ENCODE measurements around the gene SLC7A10.

SLC7A10 gene

GRCh38 chr19:33171916-33172359 is 53.7 kb downstream of the SLC7A10 start:
- no peak for DNase-seq
- H2BK5ac ChIP-seq (ENCODE audit: low read depth, low read length, poor library complexity), result no peak overlapping the region
- H2BK120ac ChIP-seq (ENCODE audit: insufficient read depth, low read length, poor library complexity), result no peak overlapping the region
- no peaks in the 10 kb centered on the region for H3K36me3 ChIP-seq (ENCODE audit: control insufficient read depth in 1 of 2, insufficient read depth in 2 of 2, low read length in 2 of 2)
- no peak overlapping the region for H3K18ac ChIP-seq (ENCODE audit: low read length)
- peaks cover 3 to 6% of the 10 kb centered on the region in 2 experiments for H3K4me1 ChIP-seq (ENCODE audit: control insufficient read depth in 1 of 2, insufficient read depth in 2 of 2, low read length in 2 of 2)
- no peak overlapping the region for H3K4me2 ChIP-seq (ENCODE audit: low read length)
- H3K14ac ChIP-seq (ENCODE audit: low read length), result no peak overlapping the region
- no peak overlapping the region for H4K8ac ChIP-seq (ENCODE audit: low read depth, low read length)
- no peak overlapping the region for H4K91ac ChIP-seq (ENCODE audit: low read depth, low read length)
- no peak overlapping the region for H3K9ac ChIP-seq (ENCODE audit: low read length)
- H3K4me3 ChIP-seq (ENCODE audit: low read depth, low read length), result no peak overlapping the region
- H3K23ac ChIP-seq (ENCODE audit: low read length), result no peak overlapping the region
- no peak overlapping the region for H4K12ac ChIP-seq (ENCODE audit: low read depth, low read length)
- H2AFZ ChIP-seq (ENCODE audit: insufficient read depth, low read length, poor library complexity), result no peak overlapping the region
- H3K79me2 ChIP-seq (ENCODE audit: control insufficient read depth, insufficient read depth, low read length, poor library complexity), result peaks cover 4% of the 10 kb centered on the region
- H3K4ac ChIP-seq (ENCODE audit: low read depth, low read length), result no peak overlapping the region
- no peak overlapping the region for H2AK5ac ChIP-seq (ENCODE audit: low read length)
- H3K27me3 ChIP-seq (ENCODE audit: insufficient read depth, low read length), result no peaks in the 10 kb centered on the region
- no CpG with 5 or more reads among the region's 6 CpGs for WGBS (ENCODE audit: extremely low coverage, insufficient coverage, insufficient read length)
- no peak overlapping the region for H3K27ac ChIP-seq (ENCODE audit: low read depth, low read length)
- peaks cover 5% of the 10 kb centered on the region for H3K79me1 ChIP-seq (ENCODE audit: low read length)
- H2BK12ac ChIP-seq (ENCODE audit: low read length), result no peak overlapping the region
- H3K9me3 ChIP-seq (ENCODE audit: insufficient read depth, low read depth, low read length), result no peaks in the 10 kb centered on the region

GRCh38 chr19:33171222-33171795 is 54.3 kb downstream of the SLC7A10 start:
- H3K27ac ChIP-seq (ENCODE audit: low read depth, low read length), result no peak overlapping the region
- no peak overlapping the region for H2BK12ac ChIP-seq (ENCODE audit: low read length)
- no peaks in the 10 kb centered on the region for H3K36me3 ChIP-seq (ENCODE audit: control insufficient read depth in 1 of 2, insufficient read depth in 2 of 2, low read length in 2 of 2)
- H3K4me3 ChIP-seq (ENCODE audit: low read depth, low read length), result no peak overlapping the region
- H2AK5ac ChIP-seq (ENCODE audit: low read length), result no peak overlapping the region
- no CpG with 5 or more reads among the region's 1 CpG for WGBS (ENCODE audit: extremely low coverage, insufficient coverage, insufficient read length)
- H3K79me1 ChIP-seq (ENCODE audit: low read length), result peaks cover under 1% of the 10 kb centered on the region
- H3K4me2 ChIP-seq (ENCODE audit: low read length), result no peak overlapping the region
- H3K79me2 ChIP-seq (ENCODE audit: control insufficient read depth, insufficient read depth, low read length, poor library complexity), result peaks cover under 1% of the 10 kb centered on the region
- no peak overlapping the region for H4K91ac ChIP-seq (ENCODE audit: low read depth, low read length)
- no peak overlapping the region for H2AFZ ChIP-seq (ENCODE audit: insufficient read depth, low read length, poor library complexity)
- no peak overlapping the region for H3K23ac ChIP-seq (ENCODE audit: low read length)
- H3K9me3 ChIP-seq (ENCODE audit: insufficient read depth, low read depth, low read length), result no peaks in the 10 kb centered on the region
- no peak overlapping the region for H3K4ac ChIP-seq (ENCODE audit: low read depth, low read length)
- H4K12ac ChIP-seq (ENCODE audit: low read depth, low read length), result no peak overlapping the region
- no peak overlapping the region for H3K14ac ChIP-seq (ENCODE audit: low read length)
- no peak for DNase-seq
- H3K18ac ChIP-seq (ENCODE audit: low read length), result no peak overlapping the region
- no peak overlapping the region for H2BK5ac ChIP-seq (ENCODE audit: low read depth, low read length, poor library complexity)
- H3K9ac ChIP-seq (ENCODE audit: low read length), result no peak overlapping the region
- no peaks in the 10 kb centered on the region for H3K27me3 ChIP-seq (ENCODE audit: insufficient read depth, low read length)
- peaks cover 3 to 6% of the 10 kb centered on the region in 2 experiments for H3K4me1 ChIP-seq (ENCODE audit: control insufficient read depth in 1 of 2, insufficient read depth in 2 of 2, low read length in 2 of 2)
- no peak overlapping the region for H2BK120ac ChIP-seq (ENCODE audit: insufficient read depth, low read length, poor library complexity)
- H4K8ac ChIP-seq (ENCODE audit: low read depth, low read length), result no peak overlapping the region

GRCh38 chr19:33168528-33168927 is 57.1 kb downstream of the SLC7A10 start:
- no peaks in the 10 kb centered on the region for H3K4me1 ChIP-seq (ENCODE audit: control insufficient read depth in 1 of 2, insufficient read depth in 2 of 2, low read length in 2 of 2)
- no peak overlapping the region for H4K12ac ChIP-seq (ENCODE audit: low read depth, low read length)
- no peak overlapping the region for H3K9ac ChIP-seq (ENCODE audit: low read length)
- H2BK12ac ChIP-seq (ENCODE audit: low read length), result no peak overlapping the region
- no peaks in the 10 kb centered on the region for H3K36me3 ChIP-seq (ENCODE audit: control insufficient read depth in 1 of 2, insufficient read depth in 2 of 2, low read length in 2 of 2)
- H3K9me3 ChIP-seq (ENCODE audit: insufficient read depth, low read depth, low read length), result no peaks in the 10 kb centered on the region
- no peak overlapping the region for H3K14ac ChIP-seq (ENCODE audit: low read length)
- H3K27me3 ChIP-seq (ENCODE audit: insufficient read depth, low read length), result no peaks in the 10 kb centered on the region
- no peak overlapping the region for H4K8ac ChIP-seq (ENCODE audit: low read depth, low read length)
- no peak overlapping the region for H4K91ac ChIP-seq (ENCODE audit: low read depth, low read length)
- H3K4ac ChIP-seq (ENCODE audit: low read depth, low read length), result no peak overlapping the region
- H2BK5ac ChIP-seq (ENCODE audit: low read depth, low read length, poor library complexity), result no peak overlapping the region
- no CpG with 5 or more reads among the region's 1 CpG for WGBS (ENCODE audit: extremely low coverage, insufficient coverage, insufficient read length)
- no peak overlapping the region for H3K27ac ChIP-seq (ENCODE audit: low read depth, low read length)
- no peaks in the 10 kb centered on the region for H3K79me1 ChIP-seq (ENCODE audit: low read length)
- no peak overlapping the region for H2AFZ ChIP-seq (ENCODE audit: insufficient read depth, low read length, poor library complexity)
- no peak overlapping the region for H3K23ac ChIP-seq (ENCODE audit: low read length)
- H3K4me3 ChIP-seq (ENCODE audit: low read depth, low read length), result no peak overlapping the region
- H2BK120ac ChIP-seq (ENCODE audit: insufficient read depth, low read length, poor library complexity), result no peak overlapping the region
- H3K79me2 ChIP-seq (ENCODE audit: control insufficient read depth, insufficient read depth, low read length, poor library complexity), result no peaks in the 10 kb centered on the region
- no peak for DNase-seq
- H3K4me2 ChIP-seq (ENCODE audit: low read length), result no peak overlapping the region
- no peak overlapping the region for H2AK5ac ChIP-seq (ENCODE audit: low read length)
- no peak overlapping the region for H3K18ac ChIP-seq (ENCODE audit: low read length)

GRCh38 chr19:33167438-33167837 is 58.2 kb downstream of the SLC7A10 start:
- no peaks in the 10 kb centered on the region for H3K79me2 ChIP-seq (ENCODE audit: control insufficient read depth, insufficient read depth, low read length, poor library complexity)
- H3K23ac ChIP-seq (ENCODE audit: low read length), result no peak overlapping the region
- H2BK120ac ChIP-seq (ENCODE audit: insufficient read depth, low read length, poor library complexity), result no peak overlapping the region
- H3K4me3 ChIP-seq (ENCODE audit: low read depth, low read length), result no peak overlapping the region
- H4K91ac ChIP-seq (ENCODE audit: low read depth, low read length), result no peak overlapping the region
- H3K4me1 ChIP-seq (ENCODE audit: control insufficient read depth in 1 of 2, insufficient read depth in 2 of 2, low read length in 2 of 2), result no peaks in the 10 kb centered on the region
- no peak overlapping the region for H3K4ac ChIP-seq (ENCODE audit: low read depth, low read length)
- H3K27me3 ChIP-seq (ENCODE audit: insufficient read depth, low read length), result no peaks in the 10 kb centered on the region
- H3K27ac ChIP-seq (ENCODE audit: low read depth, low read length), result no peak overlapping the region
- H2AK5ac ChIP-seq (ENCODE audit: low read length), result no peak overlapping the region
- no peaks in the 10 kb centered on the region for H3K79me1 ChIP-seq (ENCODE audit: low read length)
- H3K4me2 ChIP-seq (ENCODE audit: low read length), result no peak overlapping the region
- no peak overlapping the region for H4K12ac ChIP-seq (ENCODE audit: low read depth, low read length)
- no peaks in the 10 kb centered on the region for H3K9me3 ChIP-seq (ENCODE audit: insufficient read depth, low read depth, low read length)
- DNase-seq, result no peak
- no peak overlapping the region for H3K9ac ChIP-seq (ENCODE audit: low read length)
- H2BK5ac ChIP-seq (ENCODE audit: low read depth, low read length, poor library complexity), result no peak overlapping the region
- no peak overlapping the region for H2AFZ ChIP-seq (ENCODE audit: insufficient read depth, low read length, poor library complexity)
- no peak overlapping the region for H3K18ac ChIP-seq (ENCODE audit: low read length)
- H3K14ac ChIP-seq (ENCODE audit: low read length), result no peak overlapping the region
- no peak overlapping the region for H4K8ac ChIP-seq (ENCODE audit: low read depth, low read length)
- no peaks in the 10 kb centered on the region for H3K36me3 ChIP-seq (ENCODE audit: control insufficient read depth in 1 of 2, insufficient read depth in 2 of 2, low read length in 2 of 2)
- no peak overlapping the region for H2BK12ac ChIP-seq (ENCODE audit: low read length)
- WGBS (ENCODE audit: extremely low coverage, insufficient coverage, insufficient read length), result no CpG with 5 or more reads among the region's 1 CpG

Measured in trophoblast cell (in vitro differentiated cells and primary cell).